Measurements from ENCODE around the gene IFT25.
"Not testable (repeated sequence)": the region's sequence is repeated elsewhere in the genome, so short reads cannot be mapped to it uniquely, and the experiment has no call there.

IFT25 gene

DNA sequence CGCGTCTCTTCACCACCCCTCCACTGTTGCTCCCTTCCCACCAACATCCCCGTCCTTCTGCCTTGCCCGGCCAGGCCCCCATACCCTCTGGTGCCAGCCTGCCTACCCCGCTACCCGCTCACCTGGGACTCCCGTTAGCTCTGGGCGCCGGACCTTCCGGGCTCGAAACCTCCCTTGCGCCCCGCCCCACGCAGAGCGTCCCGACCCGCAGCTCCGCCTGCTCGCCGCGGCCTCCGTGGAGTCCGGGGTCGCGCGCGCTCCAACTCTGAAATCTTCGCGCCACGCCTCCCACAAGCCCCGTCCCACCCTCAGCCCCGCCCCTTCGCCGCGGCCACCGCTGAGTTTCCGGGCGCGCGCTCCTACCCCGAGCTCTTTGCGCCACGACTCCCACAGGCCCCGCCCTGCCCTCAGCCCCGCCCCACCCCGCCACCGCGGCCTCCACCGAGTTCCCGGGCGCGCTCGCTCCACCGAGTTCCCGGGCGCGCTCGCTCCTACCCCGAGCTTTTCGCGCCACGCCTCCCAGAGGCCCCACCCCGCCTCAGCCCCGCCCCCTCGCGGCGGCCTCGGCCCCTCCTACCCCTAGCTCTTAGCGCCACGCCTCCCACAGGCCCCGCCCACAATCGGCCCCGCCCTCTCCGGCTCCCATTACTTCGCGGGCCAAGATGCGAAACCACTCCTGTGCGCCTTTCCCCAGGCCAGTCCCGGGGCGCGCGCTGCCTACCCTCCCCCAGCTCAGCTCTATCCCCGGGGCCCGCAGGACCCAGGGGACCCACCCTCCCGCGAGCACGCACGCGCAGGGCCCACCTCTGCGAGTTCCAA lies at the start of gene IFT25:
IFT25 (minus strand) TSS at position 267 of the 819 bp plus-strand sequence. CDS start 5,617 bp downstream, outside the sequence.
- DNase-seq = peak; percentile 96

DNA sequence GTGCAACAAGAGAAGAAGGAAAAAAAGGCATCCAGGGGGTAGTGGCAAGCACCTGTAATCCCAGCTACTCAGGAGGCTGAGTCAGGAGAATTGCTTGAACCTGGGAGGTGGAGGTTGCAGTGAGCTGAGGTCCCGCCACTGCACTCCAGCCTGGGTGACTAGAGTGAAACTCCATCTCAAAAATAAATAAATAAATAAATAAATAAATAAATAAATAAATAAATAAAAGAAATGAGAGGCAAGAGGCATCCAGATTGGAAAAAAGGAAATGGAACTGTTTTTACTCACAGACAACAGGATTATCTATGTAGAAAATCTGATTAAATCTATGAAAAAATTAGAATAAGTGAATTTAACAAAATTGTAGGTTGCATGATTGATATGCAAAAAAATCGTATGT lies 49.0 kb upstream of the IFT25 start:
- not testable (repeated sequence) for DNase-seq

- DNase-seq = no peak
Measured at GRCh38 chr1:53992085-53992874, 46.8 kb upstream of the IFT25 start.

DNA sequence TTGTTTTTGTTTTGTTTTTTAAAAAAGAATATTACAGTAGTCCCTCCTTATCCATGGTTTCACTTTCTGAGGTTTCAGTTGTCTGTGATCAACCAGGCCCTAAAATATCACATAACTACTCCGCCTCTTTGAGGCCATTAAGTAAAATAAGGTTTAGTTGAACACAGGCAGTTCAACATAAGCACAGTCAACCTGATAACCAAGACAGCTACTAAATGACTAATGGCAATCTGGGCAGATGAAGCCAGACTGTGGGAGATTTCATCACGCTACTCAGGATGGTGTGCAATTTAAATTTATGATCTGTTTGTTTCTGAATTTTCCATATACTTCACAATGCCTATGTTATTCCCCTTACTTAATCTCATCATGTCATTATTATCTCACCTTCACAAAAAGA lies 42.4 kb upstream of the IFT25 start:
- peak; percentile 10 for DNase-seq

- DNase-seq = no peak
Measured at GRCh38 chr1:53986458-53986857, 41.0 kb upstream of the IFT25 start.

- DNase-seq = no peak
Measured at GRCh38 chr1:53984726-53985125, 39.2 kb upstream of the IFT25 start.

DNA sequence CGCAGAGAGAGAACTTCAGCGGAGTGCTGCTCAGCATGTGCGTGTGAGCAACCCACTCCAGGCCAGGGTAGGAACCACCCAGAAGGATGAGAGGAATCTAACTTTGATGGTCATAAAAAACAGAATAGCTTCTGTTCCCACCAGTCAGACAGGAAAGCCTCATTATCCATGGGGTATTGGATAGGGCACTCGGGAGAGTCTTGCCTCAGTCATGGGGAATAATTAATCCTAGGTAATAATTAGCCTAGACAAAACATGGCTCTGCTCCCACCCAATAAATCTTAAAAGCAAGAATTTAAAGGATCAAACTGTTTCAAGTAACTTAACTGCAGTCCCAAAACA lies 37.2 kb upstream of the IFT25 start:
- DNase-seq = no peak

DNA sequence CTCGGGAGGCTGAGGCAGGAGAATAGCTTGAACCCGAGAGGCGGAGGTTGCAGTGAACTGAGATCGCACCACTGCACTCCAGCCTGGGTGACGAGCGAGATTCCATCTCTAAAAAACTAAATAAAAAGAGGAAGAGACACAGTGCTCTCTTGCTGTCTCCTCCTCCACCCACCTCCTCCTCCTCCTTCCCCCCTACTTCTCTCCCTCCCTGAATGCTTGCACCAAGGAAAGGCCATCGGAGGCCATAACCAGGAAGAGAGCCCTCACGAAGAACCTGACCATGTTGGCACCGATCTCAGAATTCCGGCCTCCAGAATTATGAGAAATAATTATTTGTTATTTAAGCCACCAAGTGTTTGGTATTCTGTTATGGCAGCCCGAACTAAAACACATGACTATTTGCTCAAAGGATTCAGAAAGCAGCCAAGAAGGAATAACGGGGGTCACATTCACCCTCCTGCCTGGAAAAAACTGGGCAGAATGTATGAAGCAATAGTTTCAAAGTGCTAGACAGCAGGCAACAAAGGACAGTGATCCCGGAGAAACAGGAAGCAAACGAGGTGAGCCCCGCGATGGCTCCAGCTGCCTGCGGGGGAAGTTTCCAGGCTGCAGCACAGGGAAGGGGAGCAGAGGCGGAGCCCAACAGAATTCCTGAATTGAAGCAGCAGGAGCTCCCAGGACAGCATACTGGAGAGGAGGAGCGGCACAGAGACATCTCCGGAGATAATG lies 36.7 kb upstream of the IFT25 start:
- DNase-seq = peak; percentile 61

- peak; percentile 21 for DNase-seq
Measured at GRCh38 chr1:53981220-53981619, 35.7 kb upstream of the IFT25 start.

DNA sequence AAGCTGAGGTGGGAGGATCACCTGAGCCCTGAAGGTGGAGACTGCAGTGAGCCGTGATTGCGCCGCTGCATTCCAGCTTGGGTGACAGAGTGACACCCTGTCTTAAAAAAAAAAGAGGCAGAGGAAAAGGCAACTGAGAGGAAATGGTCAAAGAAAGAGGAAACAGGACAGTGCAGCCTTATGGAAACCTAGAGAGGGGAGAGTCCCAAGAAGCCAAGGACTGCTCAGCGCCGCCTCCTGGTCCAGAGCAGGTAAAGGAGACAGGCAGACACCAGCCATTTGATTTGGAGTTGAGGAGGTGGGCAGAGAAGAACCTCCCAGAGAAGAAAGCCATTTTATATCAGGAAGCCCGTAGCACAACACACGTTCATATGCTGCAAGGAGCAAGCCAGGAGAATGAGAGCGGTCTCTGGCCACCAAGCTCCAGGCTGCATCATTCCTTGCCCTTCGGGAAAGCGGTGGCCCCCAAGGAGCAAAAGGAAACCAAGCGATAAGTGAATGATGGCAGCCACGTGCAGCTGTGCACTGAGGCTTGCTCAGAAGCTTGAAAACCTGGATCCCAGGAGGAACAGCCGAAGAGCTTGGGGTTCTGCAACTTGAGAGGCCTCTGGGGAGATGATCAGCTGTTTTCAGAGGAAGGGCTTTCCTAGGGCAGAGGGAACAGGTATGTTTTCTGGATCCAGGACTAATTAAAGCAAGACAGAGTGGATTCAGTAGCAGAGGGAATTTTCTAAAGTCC lies 34.4 kb upstream of the IFT25 start:
- DNase-seq = no peak

GRCh38 chr1:53975861-53976260 lies 30.4 kb upstream of the IFT25 start:
- DNase-seq = no peak

- DNase-seq = no peak
Measured at GRCh38 chr1:53971718-53972117, 26.2 kb upstream of the IFT25 start.

GRCh38 chr1:53969323-53969722 lies 23.8 kb upstream of the IFT25 start:
- not testable (repeated sequence) for DNase-seq

DNA sequence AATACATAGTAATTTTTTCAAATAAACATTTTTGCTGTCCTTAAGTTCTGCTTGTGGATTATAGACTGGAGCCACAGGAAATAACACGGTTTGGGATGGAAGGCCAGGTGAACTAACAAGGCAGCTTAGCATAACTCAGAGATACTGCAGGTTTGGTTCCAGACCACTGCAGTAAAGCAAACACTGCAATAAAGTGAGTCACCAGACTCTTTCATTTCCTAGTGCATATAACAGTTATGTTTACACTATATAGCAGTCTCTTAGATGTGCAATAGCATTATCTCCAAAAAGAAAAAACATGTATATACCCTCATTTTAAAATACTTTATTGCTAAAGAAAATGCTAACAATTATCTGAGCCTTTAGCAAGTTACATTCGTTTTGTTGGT lies 22.6 kb upstream of the IFT25 start:
- DNase-seq = no peak

GRCh38 chr1:53967409-53968124 lies 22.1 kb upstream of the IFT25 start:
- no peak for DNase-seq

DNA sequence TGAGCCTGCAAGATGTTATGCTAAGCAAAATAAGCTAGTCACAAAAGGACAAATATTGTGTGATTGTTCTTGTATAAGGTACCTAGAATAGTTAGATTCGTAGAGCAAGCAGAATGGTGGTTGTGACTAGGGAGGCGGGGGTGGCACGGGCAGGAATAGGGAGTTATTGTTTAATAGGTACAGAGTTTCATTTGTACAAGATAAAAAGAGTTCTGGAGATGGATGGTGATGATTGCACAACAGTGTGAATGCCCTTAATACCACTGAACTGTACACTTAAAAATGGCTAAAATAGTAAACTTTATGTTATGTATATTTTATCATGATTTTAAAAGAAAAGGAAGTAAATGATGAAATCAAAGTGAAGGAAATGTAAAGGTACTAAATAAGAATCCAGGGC lies 21.3 kb upstream of the IFT25 start:
- DNase-seq = no peak

DNA sequence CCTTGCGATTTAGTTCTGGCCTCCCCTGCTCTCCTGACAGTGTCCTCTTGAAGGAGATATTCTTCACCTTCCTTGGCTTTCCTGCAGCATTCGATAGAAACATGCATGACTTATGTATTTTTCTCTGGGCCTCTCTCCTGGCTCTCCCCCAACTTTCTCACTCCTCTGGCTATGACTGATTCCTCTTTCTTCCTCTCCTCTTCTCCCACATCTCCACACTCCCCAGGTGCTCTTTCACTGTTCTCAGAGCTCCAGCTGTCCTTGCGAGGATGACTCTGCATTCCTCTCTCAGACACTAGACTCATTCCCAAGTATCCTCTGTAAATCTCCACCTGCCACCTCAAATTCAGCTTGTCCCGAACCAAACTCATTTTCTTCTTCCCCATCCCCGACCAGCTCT lies 18.6 kb upstream of the IFT25 start:
- DNase-seq = no peak

DNA sequence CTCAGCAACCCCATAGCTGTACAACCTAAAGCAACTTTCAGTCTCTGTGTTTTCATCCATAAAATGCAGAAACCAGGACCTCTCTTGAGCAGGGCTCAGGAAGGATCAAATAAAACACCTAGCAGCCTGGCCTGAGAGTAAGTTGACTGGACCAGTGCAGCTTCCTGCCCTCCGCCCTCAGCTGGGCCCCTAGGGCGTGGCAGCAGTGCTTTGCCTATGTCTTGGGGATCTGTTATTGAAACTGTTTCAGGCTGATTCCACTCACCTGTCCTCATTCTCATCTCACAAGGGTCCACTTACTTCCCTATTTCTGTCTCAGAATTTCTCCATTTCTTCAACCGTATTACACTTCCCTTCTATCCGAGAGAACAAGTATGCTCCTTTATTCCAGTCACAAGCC lies 18.0 kb upstream of the IFT25 start:
- no peak for DNase-seq

- DNase-seq = no peak
Measured at GRCh38 chr1:53962395-53962794, 16.9 kb upstream of the IFT25 start.

DNA sequence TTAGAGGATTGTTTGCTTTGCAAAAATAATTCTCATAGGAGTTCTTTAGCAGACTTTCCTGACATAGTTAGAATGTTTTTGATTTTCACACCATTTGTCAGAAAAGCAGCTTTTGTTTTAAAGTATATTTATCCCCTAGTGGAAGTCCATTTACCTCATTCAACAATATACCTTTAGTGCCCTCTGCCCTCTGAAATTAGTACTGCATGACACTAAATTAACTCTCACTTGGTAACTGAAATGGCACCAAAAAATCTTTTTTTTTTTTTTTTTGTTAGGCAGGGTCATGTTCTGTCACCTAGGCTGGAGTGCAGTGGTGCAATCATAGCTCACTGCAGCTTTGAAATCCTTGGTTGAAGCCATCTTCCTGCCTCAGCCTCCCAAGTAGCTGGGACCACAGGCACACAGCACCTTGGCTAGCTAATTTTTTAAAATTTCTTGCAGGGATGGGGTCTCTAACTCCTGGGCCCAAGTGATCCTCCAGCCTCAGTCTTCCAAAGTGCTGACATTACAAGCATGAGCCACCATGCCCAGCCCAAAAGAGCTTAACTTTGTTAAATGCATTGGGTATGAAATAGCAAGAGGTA lies 14.3 kb upstream of the IFT25 start:
- DNase-seq = peak; percentile 29

GRCh38 chr1:53957194-53957818 lies 11.8 kb upstream of the IFT25 start:
- peak; percentile 69 for DNase-seq

All from fibroblast of skin of right biceps (primary cell).